CD4-positive, alpha-beta T cell (primary cell): ENCODE data around the gene RTP3. TPM values are rescaled to one million over a fixed set of nuclear protein-coding genes. Genes with fewer than 3 reads are reported as not detected.

ENCODE experiments used
- ATAC-seq: fragments of 200-7000 bp; cut with Tn5 transposase; one replicate; pipeline ENCODE4 v1.10.0; 2022; ENCODE audit warnings: mild to moderate bottlenecking; ENCODE audit not compliant: poor library complexity
- CTCF ChIA-PET: fragments of 350-600 bp; sonication (Branson Sonifier 250); formaldehyde crosslinking; loops from one replicate; lab custom pipeline; 2021; ENCODE audit warnings: antibody characterized with exemption, inconsistent platforms; lab: Charles Lee
- POLR2A ChIA-PET: fragments of 350-600 bp; sonication (Branson Sonifier 250); formaldehyde crosslinking; loops from one replicate; lab custom pipeline; 2021; ENCODE audit warnings: antibody characterized with exemption, inconsistent platforms; lab: Charles Lee
- DNase-seq, 14 experiments: peaks; one replicate each; pipeline ENCODE4 v3.0.0-alpha.2; 2013 to 2020; ENCODE audit warnings: mixed read lengths in 2 of 14
- H3K27ac ChIP-seq, 2 donors: one replicate each; pipeline versions ENCODE4 v1.5.1 to v1.7.0; 2013; ENCODE audit warnings: low read length in 2 of 2, low read depth in 1 of 2, mild to moderate bottlenecking in 1 of 2
- H3K27me3 ChIP-seq, 2 experiments: 1 replicate in 1 of 2; 2 replicates in 1 of 2; pipeline versions ENCODE4 v1.6.1 to v1.7.0; 2013; ENCODE audit warnings: low read length in 2 of 2, control low read depth in 1 of 2, mild to moderate bottlenecking in 1 of 2, moderate library complexity in 1 of 2; ENCODE audit not compliant: insufficient read depth in 2 of 2, control insufficient read depth in 1 of 2
- H3K36me3 ChIP-seq: one replicate; pipeline ENCODE4 v1.6.1; 2013; ENCODE audit warnings: low read length, control low read depth; ENCODE audit not compliant: insufficient read depth
- H3K4me1 ChIP-seq: one replicate; pipeline ENCODE4 v1.6.1; 2013; ENCODE audit warnings: low read length, control low read depth; ENCODE audit not compliant: insufficient read depth
- H3K4me3 ChIP-seq: one replicate; pipeline ENCODE4 v1.5.1; 2013; ENCODE audit warnings: mild to moderate bottlenecking, low read length, moderate library complexity
- H3K9me3 ChIP-seq, 2 experiments: 1 replicate in 1 of 2; 2 replicates in 1 of 2; pipeline versions ENCODE4 v1.6.1 to v1.7.0; 2013; ENCODE audit warnings: low read length in 2 of 2, mild to moderate bottlenecking in 2 of 2, control low read depth in 1 of 2, moderate library complexity in 1 of 2; ENCODE audit not compliant: control insufficient read depth in 1 of 2, insufficient read depth in 1 of 2
- H3K27ac Mint-ChIP-seq: one replicate; pipeline ENCODE4 v1.8.0; 2020; ENCODE audit warnings: mixed read lengths
- H3K27me3 Mint-ChIP-seq: one replicate; pipeline ENCODE4 v1.8.0; 2021; ENCODE audit warnings: mixed read lengths
- H3K36me3 Mint-ChIP-seq: one replicate; pipeline ENCODE4 v1.8.0; 2021; ENCODE audit warnings: low read depth, mixed read lengths
- H3K4me1 Mint-ChIP-seq: one replicate; pipeline ENCODE4 v1.8.0; 2021; ENCODE audit warnings: low read depth, mixed read lengths
- H3K4me3 Mint-ChIP-seq: one replicate; pipeline ENCODE4 v1.8.0; 2020; ENCODE audit warnings: mild to moderate bottlenecking, mixed read lengths
- H3K9me3 Mint-ChIP-seq: one replicate; pipeline ENCODE4 v1.8.0; 2020; ENCODE audit warnings: mixed read lengths
- intact Hi-C, 2 experiments: fragments of 100-400 bp; cut with DNase I in 1 of 2; cut with micrococcal nuclease in 1 of 2; formaldehyde crosslinking; loops; one replicate each; pipeline versions ENCODE4 v1.15.1 to v1.9.0; 2023 to 2025; cut with DNase I, micrococcal nuclease
- total RNA-seq, 174 experiments: library from RNA in 2 of 174; stranded (reverse) in 2 of 174; gene quantifications; one replicate each; pipeline ENCODE4 v1.2.3 and lab custom pipeline; 2021 to 2026
- TF ChIP-seq, protein P1 (sequence below): fragments of 200-600 bp; IDR thresholded peaks from one replicate; pipeline ENCODE4 v1.8.0; 2022; ENCODE audit warnings: antibody characterized with exemption, mild to moderate bottlenecking

The RTP3 gene
- total RNA-seq, 2 experiments from 2014 or later = not detected

DNA sequence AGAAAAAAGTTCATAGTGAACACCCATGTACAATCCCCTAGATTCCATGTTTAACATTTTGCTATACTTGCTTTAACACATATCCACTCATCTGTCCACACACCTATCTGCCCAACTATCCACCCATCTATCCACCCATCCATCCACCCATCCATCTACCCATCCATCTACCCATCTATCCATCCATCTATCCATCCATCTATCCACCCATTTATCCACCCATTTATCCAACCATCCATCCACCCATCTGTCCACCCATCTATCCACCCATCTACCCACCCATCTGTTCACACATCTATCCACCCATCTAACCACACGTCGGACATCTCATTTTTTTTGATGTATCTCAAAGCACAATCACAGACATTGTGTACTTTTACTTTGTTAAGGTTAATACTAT is 25.8 kb downstream of the RTP3 start:
- no peaks in the 10 kb centered on the region for H3K4me1 ChIP-seq
- intact Hi-C loops = no loop called here
- Mint-ChIP-seq H3K4me3 (no peak overlapping the region), H3K9me3 (no peaks in the 10 kb centered on the region), H3K27ac (no peak overlapping the region), H3K36me3 (no peaks in the 10 kb centered on the region), H3K27me3 (no peaks in the 10 kb centered on the region), H3K4me1 (no peaks in the 10 kb centered on the region)
- H3K27me3 ChIP-seq = no peaks in the 10 kb centered on the region
- CTCF ChIA-PET = interaction anchor here (1.0 kb wide), 1 partner anchor 35 kb away, joined by 5 read pairs; no protein-coding TSS in a partner anchor
- DNase-seq (no peak), ATAC-seq (no peak)
- no peaks in the 10 kb centered on the region for H3K36me3 ChIP-seq
- TF ChIP-seq, protein P1, sequence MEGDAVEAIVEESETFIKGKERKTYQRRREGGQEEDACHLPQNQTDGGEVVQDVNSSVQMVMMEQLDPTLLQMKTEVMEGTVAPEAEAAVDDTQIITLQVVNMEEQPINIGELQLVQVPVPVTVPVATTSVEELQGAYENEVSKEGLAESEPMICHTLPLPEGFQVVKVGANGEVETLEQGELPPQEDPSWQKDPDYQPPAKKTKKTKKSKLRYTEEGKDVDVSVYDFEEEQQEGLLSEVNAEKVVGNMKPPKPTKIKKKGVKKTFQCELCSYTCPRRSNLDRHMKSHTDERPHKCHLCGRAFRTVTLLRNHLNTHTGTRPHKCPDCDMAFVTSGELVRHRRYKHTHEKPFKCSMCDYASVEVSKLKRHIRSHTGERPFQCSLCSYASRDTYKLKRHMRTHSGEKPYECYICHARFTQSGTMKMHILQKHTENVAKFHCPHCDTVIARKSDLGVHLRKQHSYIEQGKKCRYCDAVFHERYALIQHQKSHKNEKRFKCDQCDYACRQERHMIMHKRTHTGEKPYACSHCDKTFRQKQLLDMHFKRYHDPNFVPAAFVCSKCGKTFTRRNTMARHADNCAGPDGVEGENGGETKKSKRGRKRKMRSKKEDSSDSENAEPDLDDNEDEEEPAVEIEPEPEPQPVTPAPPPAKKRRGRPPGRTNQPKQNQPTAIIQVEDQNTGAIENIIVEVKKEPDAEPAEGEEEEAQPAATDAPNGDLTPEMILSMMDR = no peak
- POLR2A ChIA-PET = no interaction called here
- H3K4me3 ChIP-seq = no peak overlapping the region
- no peaks in the 10 kb centered on the region for H3K9me3 ChIP-seq
- H3K27ac ChIP-seq = no peak overlapping the region

DNA sequence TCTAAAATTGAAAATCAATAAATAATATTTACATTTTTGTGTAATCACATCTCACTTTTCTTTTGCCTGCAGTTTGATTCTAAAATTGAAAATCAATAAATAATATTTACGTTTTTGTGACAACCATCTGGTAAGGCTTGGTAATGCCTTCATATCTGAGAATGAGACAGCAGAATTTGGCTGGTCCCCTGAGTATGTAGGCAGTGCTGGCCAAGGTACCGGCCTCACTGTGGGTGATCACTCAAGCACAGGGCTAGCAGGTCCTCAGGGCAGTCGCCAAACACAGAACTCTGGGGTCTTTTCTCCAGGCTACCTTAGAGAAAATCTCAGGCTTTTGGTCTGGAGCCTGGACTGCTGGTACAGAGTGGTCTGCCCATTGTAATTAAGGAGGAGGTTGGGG is 26.2 kb downstream of the RTP3 start:
- Mint-ChIP-seq H3K4me3 (no peak overlapping the region), H3K27me3 (no peaks in the 10 kb centered on the region), H3K4me1 (no peaks in the 10 kb centered on the region), H3K27ac (no peak overlapping the region), H3K36me3 (no peaks in the 10 kb centered on the region), H3K9me3 (no peaks in the 10 kb centered on the region)
- CTCF ChIA-PET = interaction anchor here (1.0 kb wide), 1 partner anchor 36 kb away, joined by 5 read pairs; no protein-coding TSS in a partner anchor
- no peak overlapping the region for H3K27ac ChIP-seq
- TF ChIP-seq, protein P1 = no peak
- no peaks in the 10 kb centered on the region for H3K27me3 ChIP-seq
- no peaks in the 10 kb centered on the region for H3K9me3 ChIP-seq
- intact Hi-C loops = no loop called here
- ATAC-seq (no peak), DNase-seq (no peak)
- no peaks in the 10 kb centered on the region for H3K36me3 ChIP-seq
- H3K4me3 ChIP-seq = no peak overlapping the region
- POLR2A ChIA-PET = no interaction called here
- no peaks in the 10 kb centered on the region for H3K4me1 ChIP-seq

DNA sequence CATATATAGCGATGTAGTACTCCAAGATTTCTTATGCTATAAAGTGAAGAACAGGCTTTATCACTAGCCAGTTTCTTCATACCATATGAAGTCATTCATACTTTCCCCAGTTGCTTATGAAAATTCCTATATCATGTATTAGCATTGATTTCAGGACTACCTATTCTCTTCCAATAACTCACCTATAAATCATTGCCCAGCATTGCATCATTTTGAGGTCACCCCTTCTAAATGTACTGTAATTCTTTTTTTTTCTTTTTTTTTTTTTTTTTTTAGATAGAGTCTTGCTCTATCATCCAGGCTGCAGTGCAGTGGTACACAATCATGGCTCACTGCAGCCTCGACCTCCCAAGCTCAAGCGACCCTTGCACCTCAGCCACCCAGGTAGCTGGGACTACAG is 27.1 kb downstream of the RTP3 start:
- Mint-ChIP-seq H3K4me1 (no peaks in the 10 kb centered on the region), H3K27ac (no peak overlapping the region), H3K4me3 (no peak overlapping the region), H3K36me3 (no peaks in the 10 kb centered on the region), H3K9me3 (no peaks in the 10 kb centered on the region), H3K27me3 (no peaks in the 10 kb centered on the region)
- H3K4me1 ChIP-seq = no peaks in the 10 kb centered on the region
- TF ChIP-seq, protein P1 = no peak
- intact Hi-C loops = no loop called here
- H3K9me3 ChIP-seq = no peaks in the 10 kb centered on the region
- POLR2A ChIA-PET = no interaction called here
- CTCF ChIA-PET = interaction anchor here (1.2 to 1.8 kb wide), 2 partner anchors 13 to 36 kb away, joined by 9 to 10 read pairs; no protein-coding TSS in a partner anchor
- DNase-seq (no peak), ATAC-seq (no peak)
- no peaks in the 10 kb centered on the region for H3K27me3 ChIP-seq
- H3K4me3 ChIP-seq = no peak overlapping the region
- no peak overlapping the region for H3K27ac ChIP-seq
- H3K36me3 ChIP-seq = no peaks in the 10 kb centered on the region
